ENCODE data around the gene VWA2.

VWA2 gene

DNA sequence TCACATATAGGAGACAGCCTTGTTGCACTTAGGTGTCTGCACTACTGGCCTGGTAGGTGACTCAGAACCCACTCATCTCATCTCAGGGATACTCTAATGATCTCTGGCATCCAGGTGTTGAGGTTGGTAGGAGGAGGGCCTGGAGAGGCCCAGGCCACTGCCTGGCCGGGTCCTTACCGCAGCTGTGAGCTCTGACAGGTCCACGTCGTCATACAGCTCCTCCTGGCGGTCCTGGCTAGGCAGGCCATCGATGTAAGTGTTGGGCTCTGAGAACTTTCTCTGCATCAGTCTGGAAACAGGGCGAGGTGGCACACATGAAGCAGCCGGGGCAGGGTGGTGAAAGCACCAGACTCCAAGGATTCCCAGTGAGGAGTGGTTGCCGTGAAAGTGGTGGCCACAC is 62.1 kb downstream of the VWA2 start:
- DNase-seq, result no peak

DNA sequence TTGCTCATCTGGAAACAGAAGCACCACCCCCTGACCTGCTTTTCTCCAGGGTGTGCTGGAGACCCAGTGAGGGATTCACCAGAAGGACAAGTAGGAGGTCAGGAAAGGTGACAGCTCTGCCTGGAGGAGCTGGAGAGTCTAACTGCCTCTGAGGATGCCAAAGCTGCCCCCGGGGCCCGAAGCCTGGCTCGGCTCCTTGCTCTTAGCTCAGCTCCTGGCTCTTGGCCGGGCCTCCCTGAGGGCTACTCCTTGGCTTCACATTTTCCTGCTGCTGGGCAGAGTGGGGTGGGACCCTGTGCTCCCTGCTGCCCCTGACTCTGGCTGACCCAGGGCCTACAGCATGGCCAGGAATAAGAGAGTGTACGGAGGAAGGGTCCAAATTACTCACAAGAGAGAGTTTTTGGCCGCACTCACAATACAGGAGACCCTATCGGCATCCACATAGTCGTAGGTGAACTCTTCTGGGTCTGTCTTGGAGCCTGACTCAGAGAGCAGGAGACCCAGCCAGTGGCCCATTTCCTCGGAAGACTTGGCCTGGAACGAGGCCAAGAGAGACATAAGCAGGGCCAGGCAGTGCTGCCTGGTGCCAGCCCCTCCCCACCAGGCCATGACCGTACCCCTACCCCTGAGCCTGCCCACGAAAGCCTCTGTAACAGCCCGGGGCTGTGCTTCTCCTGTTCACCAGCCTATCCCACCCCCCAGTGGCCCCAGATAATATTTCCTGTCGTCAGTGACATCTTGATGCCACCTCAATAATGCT is 63.1 kb downstream of the VWA2 start:
- no peak for DNase-seq

DNA sequence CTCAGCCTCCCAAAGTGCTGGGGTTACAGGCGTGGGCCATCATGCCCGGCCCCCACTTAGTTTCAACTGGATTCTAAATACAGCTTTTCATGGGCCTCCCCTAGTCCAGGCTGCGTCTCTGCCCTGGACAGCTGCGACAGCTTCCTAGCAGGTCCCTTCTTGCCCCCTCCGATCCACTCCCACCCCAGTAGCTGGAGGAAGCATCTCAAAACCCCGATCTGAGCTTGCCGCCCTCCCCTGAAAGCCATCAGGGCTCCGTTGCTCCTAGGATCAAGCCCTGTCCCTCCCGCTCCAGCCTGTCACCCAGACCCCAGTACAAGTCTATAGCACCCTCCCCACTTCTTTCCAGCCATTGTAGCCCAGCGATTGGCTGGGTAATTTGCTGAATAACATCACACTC is 64.5 kb downstream of the VWA2 start:
- no peak for DNase-seq

DNA sequence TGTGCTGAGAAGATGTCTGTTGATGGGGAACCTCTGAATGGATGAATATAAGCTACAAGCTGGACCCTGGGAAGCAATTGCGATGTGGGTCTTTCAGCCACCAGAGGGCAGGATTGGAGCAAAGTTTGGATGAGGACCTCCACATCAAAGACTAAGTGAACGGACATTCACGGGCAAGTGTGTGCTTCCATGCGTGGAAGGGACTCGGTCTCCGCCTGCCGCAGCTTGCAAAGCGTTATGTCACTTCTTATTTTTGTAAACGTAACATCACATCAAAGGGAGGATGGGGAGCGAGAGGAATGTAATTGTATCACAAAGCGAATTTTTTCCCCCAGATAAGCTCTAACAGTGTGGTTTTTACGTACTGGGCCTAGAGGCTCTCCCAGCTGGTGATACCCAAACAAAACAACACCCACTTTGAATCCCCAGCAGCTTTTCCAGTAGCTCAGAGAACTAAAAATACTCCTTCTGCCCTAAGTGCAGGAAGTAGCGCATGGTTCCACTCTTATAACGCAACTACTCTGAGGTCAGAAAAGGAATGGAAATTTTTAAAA is 65.0 kb downstream of the VWA2 start:
- peak; percentile 60 for DNase-seq

DNA sequence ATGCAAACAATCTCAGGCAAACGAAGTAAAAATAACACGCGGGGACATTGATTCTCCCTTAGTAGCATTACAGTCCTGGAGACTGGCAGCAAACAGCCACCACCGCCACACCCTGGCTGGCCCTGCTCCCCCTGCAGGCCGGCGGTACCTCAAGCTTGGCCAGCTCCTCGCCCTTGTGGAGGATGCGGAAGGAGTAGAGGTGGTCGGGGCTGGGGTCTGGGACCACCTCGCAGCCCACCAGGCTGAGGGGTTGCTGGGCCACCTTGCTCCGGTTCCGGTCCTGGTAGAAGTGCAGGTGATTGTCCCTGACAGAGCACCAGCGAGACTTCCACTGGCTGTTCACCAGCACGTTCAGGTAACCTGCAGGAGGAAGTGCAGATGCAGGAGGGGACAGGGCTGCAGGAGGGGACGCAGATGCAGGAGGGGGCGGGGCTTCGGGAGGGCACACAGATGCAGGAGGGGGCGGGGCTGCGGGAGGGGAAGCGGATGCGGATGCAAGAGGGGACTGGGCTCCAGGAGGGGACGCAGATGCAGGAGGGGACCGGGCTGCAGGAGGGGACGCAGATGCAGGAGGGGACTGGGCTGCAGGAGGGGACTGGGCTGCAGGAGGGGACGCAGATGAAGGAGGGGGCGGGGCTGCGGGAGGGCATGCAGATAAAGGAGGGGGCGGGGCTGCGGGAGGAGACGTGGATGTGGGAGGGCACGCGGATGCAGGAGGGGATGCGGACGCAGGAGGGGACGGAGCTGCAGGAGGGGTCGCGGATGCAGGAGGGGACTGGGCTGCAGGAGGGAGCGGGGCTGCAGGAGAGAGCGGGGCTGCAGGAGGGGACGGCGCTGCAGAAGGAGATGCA is 65.7 kb downstream of the VWA2 start:
- DNase-seq, result peak; percentile 31

DNA sequence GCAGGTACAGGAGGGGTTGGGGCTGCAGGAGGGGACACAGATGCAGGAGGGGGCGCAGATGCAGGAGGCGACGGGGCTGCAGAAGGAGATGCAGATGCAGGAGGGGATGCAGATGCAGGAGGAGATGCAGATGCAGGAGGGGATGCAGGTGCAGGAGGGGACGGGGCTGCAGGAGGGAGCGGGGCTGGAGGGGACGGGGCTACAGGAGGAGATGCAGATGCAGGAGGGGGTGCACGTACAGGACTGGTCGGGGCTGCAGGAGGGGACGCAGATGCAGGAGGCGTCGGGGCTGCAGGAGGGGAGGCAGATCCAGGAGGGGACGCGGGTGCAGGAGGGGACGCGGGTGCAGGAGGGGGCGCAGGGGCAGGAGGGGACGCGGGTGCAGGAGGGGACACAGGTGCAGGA is 66.5 kb downstream of the VWA2 start:
- no peak for DNase-seq

DNA sequence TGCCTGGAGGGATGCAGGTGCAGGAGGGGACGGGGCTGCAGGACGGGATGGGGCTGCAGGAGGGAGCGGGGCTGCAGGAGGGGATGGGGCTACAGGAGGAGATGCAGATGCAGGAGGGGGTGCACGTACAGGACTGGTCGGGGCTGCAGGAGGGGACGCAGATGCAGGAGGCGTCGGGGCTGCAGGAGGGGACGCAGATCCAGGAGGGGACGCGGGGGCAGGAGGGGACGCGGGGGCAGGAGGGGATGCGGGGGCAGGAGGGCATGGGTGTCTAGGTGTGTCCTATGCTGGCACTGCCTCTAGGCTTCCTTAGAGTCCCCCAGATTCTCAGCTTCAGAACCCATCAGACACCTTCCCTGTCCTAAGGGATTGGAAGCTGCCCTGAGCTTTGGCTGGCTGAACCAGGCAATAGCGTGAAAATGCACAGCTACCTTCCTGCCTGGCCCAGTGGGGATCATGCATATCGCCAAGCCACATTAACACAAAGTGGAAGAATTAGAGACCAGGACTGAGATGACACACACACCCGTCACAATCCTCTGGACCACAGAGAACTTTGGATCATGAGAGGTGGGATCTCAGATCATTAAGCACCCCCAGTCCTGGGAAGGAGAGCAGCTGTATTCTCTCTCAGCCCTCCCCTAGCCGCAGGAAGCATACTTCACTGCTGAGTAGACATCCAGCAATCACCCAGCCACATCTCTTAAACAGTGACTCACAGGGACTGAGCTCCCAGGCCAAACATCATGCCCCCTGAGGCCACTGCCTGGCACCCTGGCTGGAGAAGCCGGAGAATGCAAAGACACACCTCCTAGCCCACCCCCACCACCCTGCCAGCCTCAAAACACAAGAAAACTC is 67.3 kb downstream of the VWA2 start:
- DNase-seq, result no peak

DNA sequence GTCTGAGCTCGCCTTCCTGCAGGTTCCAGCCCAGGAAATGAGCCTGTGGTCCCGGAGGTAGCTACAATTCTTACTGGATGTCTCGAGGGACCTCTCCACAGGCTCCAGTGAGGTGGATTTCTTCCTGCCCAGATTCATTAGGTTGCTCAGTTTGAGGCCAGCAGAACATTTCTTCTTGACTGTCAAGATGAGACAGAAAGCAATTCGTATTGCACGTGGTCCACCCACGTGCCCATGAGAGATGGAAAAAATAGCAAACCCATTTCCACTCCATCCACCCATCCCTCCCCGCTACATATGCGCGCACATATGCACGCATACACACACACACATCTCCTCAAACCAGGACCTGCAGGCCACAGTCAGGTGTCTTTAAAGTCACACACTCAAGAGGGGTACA is 68.7 kb downstream of the VWA2 start:
- DNase-seq, result no peak

DNA sequence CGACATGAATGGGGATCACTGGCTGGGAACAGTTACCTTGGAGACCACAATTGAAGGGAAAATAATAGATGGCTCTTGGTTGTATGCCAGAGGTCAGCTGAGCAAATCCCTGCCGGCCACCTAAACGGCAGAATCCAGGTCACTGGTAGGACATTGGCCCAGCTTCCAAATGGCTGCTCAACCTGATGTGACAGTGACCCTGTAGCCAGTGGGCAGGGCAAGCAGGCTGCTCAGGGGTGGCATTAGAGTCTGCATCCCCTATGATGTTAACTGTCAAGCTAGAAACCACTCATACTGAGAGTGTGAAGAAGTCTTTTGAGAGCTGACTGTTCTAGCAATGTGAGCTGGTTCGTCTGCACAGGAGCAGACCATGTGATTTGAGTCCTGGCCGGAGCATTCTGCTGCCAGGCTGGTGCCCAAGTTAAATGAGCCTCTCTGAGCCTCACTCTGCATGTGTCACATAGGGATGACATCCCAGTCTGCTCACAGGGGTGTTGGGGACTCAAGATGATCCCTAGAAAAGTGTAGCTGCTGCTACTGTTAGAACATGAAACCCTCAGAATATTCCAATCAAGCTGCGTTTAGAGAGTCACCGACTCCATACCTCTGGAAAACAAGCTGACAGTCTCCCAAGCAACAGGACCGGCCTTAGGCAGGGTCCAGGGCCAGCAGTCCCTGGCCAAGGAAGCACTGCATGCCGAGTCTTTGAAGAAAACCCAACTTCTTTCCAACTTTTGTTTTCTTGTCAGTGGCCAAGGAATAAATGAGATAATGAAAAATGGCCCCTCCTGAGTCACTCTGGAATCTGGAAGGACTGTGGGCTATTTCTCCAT is 69.7 kb downstream of the VWA2 start:
- DNase-seq, result no peak

DNA sequence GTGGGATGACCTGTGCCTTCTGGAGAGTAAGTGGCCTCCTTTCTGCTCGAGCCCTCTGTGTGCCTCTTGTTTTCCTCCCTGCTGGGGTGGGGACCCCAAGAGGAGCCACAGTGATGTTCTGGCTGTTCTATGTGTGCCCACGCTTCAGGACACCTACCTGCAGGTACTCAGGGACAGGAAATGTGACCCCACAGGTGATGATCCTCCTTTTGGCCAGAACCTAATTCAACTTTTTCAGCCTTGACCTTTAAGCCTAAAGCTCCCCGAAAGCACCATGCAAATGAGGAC is 70.3 kb downstream of the VWA2 start:
- DNase-seq, result no peak

DNA sequence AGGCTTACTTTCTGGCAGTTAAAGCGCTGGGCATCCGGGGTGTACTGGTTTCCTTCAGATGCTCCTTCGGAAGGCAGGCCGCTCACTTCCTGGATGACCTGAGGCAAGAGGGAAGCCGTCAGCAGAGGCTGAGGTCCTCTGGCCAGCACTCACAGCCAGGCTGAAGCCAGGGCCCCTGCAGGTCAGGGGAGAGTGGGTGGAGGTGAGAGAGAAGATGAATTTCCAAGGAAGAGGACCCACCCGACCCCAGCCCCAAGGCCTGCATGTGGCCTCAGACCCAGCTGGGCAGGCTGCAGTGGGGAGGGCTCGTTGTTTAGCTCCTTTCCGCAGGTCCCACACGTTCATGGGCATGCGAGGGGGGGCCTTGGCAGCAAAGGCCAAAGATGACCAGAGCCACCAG is 71.3 kb downstream of the VWA2 start:
- no peak for DNase-seq

DNA sequence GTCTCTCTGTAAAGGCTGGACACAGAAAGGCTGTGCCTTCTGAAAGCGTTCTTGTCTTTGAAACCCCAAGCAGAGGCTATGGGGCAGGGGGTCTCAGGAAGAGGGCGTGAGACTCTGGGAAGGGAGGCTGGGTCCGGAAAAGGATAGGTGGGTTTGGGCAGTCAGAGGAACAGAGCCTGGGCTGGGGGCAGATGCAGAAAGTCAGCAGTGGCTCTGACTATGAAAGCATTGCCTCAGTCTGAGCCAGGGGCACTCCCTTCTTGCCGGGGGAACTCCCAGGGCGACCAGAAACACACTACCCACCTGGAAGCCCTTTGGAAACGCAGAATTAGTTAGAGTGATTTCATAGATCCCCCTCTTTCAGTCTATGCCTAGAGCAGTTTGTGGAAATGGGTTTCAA is 72.0 kb downstream of the VWA2 start:
- no peak for DNase-seq

DNA sequence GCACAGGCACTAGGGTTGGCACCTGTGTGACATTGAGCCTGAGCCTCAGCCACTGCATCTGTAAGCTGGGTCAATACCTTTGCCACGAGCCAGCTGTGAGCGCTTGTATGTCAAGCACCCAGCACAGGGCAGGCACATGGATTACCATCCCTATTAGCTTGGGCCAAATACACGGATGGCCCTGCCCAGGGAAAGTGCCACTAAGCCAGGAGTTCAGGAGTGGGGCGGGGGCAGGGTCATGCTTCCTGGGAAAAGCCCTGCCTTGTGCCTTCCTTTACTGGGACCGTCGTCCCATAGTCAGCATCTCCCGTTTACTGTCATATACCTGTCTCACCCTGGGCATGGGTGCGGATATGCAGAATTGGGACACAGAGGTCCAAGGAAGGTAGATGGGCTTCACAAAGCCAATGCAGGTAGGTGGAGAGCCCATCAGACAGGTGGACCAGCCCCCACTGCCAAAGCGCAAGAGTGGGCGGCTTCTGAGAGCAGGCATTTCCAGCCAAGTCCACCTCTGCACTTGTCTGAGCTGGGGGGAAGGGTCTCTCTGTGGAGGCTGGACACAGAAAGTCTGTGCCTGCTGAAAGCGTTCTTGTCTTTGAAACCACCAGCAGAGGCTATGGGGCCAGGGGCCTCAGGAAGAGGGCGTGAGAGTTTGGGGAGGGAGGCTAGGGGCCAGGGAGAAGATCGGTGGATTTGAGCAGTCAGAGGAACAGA is 72.6 kb downstream of the VWA2 start:
- no peak for DNase-seq

DNA sequence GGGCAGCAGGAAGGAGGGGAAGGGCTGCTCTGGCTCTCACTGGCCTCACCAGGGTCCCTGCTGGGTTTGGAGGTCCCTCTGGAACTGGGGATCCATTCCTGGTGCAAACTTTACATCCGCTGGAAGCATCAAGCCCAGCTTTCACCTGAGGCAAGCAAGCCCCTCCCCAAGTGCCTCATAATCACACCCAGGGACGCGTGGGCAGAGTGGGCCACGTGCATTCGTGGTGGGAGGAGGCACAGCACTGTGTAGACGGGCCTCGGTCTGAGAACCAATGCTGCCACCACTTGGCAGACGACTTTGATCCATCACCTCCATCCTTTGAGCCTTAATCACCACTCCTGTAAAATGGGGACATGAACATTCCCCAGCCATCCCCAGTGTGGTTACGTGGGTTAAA is 74.1 kb downstream of the VWA2 start:
- DNase-seq, result no peak

DNA sequence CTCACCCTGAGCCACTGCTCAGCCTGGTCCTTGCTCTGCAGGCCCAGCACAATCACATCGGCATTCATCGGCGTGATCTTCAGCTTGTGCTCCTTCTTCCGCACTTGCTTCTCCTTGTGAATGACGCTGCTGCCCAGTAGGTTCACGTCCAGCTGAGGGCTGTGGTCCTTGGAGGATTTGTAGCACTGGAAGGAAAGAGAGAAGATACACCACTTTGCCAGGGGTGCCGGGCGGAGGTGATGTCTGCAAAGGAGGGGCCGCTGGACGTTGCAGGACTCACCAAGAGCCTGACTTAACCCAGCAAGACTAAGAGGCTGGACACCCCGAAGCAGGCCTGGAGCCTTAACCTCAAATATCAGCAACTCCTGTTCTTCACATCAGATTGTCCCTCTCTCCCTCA is 74.8 kb downstream of the VWA2 start:
- DNase-seq, result no peak

DNA sequence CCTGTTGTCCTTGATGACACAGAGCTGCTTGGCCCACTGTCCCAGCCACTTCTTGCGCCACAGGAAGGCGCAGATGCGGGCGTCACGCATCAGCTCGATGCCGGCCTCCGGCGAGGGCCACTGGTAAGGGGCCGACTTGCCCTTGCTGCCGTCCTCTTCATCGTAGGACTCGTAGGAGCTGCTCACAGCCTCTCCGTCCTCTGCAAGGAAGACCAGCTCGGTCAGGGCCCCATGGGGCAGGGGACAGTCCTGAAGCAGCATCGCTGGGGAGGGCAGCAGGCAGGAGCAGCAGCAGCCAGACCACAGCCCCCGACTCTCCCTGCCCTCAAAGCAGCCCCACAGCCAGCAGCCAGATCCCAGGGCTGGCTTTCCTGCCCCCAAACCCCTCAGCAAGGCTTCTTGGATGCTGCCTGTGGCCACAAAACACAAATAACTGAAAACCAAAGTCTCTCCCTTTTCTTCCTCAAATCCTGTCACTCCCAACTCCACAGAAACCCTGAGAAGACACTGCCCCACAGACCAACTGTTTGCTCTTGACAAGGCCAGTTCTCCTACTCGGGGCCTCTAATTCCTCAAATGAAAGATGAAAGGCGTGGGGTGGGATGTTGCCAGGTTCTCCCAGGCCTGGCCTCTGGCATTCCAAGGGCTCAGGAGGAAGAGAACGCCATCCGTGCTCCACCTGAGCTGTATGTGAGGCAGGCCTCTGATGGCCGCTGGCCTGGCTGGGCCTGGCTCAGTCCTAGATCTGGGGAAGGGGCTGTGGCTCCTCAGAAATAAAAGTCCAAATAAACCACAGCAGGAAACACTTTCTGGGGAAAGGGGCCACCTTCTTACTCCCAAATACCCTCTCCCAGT is 76.7 kb downstream of the VWA2 start:
- no peak for DNase-seq

DNA sequence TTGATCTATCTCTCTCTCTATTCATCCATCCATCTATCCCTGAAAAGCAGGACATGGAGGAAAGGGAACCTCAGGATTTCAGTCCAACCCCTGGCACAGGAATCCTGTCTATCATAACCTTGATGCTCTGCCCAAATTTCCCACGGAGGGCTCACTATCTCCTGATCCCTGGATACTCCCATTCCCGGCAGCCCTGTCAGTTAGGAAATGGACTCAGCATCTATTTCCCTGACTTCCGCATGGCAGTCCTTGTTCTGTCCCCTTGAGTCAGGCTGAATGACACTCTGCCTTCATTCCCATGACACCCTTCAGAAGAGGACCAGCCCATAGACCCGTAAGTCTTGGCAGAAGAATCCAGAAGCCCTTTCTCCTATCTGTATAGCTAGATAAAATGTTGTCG is 77.7 kb downstream of the VWA2 start:
- no peak for DNase-seq

DNA sequence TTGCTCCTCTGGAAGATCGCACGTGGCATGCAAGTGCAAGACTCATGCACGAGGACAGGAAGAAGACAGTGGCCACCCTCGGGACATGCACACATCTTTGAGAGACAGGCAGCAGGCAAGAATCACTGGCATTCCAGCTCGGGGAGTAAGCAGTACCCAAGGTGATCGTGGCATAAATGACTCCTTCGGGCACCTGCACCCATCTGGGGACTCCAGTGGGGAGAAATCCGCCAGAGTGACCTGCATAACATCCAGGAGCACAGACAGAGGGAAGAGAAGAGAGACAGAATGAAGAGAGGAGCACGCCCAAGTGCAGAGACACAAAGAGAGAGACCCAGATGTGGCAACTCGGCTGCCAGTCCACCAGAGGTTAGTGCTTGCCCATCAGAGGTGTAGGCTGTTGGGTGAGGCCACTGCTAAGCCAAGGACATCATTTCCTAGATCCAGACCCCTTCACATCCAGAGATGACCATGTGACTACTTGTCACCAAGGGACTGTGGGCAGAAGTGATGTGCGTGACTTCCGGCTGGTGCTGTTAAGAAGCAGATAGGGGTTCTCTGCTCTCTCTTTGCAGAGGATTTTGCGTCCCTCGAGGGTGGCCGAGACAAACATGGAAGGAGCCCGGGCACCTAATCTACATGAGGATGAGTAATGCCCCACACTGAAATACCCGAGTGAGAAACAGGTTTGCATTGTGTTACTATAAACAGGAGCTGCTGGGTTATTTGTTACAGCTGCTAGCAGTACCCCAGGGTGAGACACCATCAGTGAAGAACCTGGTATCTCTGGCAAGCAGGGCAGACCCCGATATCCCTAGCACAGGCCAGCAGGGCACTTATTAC is 80.6 kb downstream of the VWA2 start:
- no peak for DNase-seq

DNA sequence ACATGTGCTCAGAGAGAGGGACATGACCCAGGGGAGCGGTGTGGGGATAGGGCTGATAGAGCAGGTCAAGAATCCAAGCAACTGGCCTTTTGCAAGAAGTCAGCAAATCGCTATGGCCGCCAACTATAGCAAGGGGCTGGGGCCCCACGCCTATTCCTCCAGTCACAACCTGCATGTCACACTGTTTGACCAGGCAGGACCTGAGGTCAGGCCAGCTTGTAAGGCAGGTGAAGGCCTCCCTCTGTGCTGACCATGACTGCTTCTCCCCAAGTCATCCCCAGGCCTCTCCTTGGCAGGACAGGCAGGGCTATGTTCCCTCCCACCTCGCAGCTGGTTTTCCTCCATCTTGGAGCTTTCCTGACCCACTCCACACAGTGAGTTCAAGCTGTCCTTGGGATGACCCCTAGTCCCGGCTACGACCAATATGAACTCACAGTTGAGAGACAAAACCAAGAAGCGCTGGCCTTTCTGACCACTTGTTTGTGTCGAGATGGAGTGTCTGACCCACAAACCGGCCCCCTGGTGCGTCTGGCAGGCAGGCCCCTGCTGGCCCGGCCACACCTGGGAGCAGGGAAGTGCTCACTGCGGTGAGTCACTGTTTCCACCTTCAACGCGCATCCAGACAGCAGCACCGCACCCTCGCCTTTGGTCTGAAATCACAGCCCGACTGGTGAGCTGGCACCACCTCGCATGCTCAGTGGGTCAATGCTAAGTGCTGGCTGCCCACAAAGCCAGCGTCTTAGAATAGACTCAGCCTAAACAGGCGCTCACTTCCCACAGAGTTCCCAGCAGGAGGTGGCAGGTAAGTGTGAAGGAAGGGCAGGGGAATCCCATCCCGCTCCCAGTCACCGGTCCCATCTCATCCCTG is 81.4 kb downstream of the VWA2 start:
- DNase-seq, result no peak

Measured in DMS79 treated with DMSO at 0.1 percent for 48 hours (cell line).